GM21381 (cell line): ENCODE measurements around the gene ICE1.
"Not testable (repeated sequence)": the region's sequence is repeated elsewhere in the genome, so short reads cannot be mapped to it uniquely, and the experiment has no call there.

Experiments used
- ATAC-seq: cut with Tn5 transposase; IDR thresholded peaks from one replicate; pipeline ENCODE4 v1.9.1; 2021; ENCODE audit warnings: mild to moderate bottlenecking, moderate library complexity; ENCODE audit not compliant: unreplicated experiment

The ICE1 gene

GRCh38 chr5:5395093-5395492 lies 27.4 kb upstream of the ICE1 start:
- not testable (repeated sequence) for ATAC-seq

- ATAC-seq: no peak
These were observed 24.4 kb upstream of the ICE1 start for GRCh38 chr5:5398071-5398470.

- no peak for ATAC-seq
These were observed 21.4 kb upstream of the ICE1 start for GRCh38 chr5:5401095-5401494.

- no peak for ATAC-seq
These were observed 18.7 kb upstream of the ICE1 start for GRCh38 chr5:5403741-5404140.

- no peak for ATAC-seq
These were observed 18.1 kb upstream of the ICE1 start for GRCh38 chr5:5404381-5404780.

- no peak for ATAC-seq
These were observed 17.0 kb upstream of the ICE1 start for GRCh38 chr5:5405441-5405840.

GRCh38 chr5:5407924-5408323 lies 14.6 kb upstream of the ICE1 start:
- ATAC-seq: no peak

GRCh38 chr5:5409151-5409810 lies 13.2 kb upstream of the ICE1 start:
- no peak for ATAC-seq

GRCh38 chr5:5413856-5414255 lies 8.6 kb upstream of the ICE1 start:
- ATAC-seq: not testable (repeated sequence)

- ATAC-seq: no peak
These were observed 7.5 kb upstream of the ICE1 start for GRCh38 chr5:5414999-5415398.

GRCh38 chr5:5416733-5417132 lies 5.7 kb upstream of the ICE1 start:
- ATAC-seq: no peak

GRCh38 chr5:5418006-5418405 lies 4.5 kb upstream of the ICE1 start:
- ATAC-seq: no peak

GRCh38 chr5:5418764-5419163 lies 3.7 kb upstream of the ICE1 start:
- no peak for ATAC-seq

- ATAC-seq: no peak
These were observed 2.9 kb upstream of the ICE1 start for GRCh38 chr5:5419291-5420210.

GRCh38 chr5:5420251-5420650 lies 2.2 kb upstream of the ICE1 start:
- no peak for ATAC-seq

- no peak for ATAC-seq
These were observed 1.1 kb upstream of the ICE1 start for GRCh38 chr5:5421149-5421960.

GRCh38 chr5:5422819-5423515 lies 490 bp downstream of the ICE1 start:
- peak; percentile 23 for ATAC-seq

- no peak for ATAC-seq
These were observed 1.1 kb downstream of the ICE1 start for GRCh38 chr5:5423586-5423985.

- no peak for ATAC-seq
These were observed 2.3 kb downstream of the ICE1 start for GRCh38 chr5:5424736-5425135.

- no peak for ATAC-seq
These were observed 7.7 kb downstream of the ICE1 start for GRCh38 chr5:5430136-5430535.
